Fibroblast of lung (primary cell): ENCODE data around the gene B3GNT7.

Experiments
- EZH2 ChIP-seq: IDR thresholded peaks from 2 replicates; pipeline ENCODE4 v1.5.1; 2012; ENCODE audit warnings: low read length, control low read depth, mild to moderate bottlenecking; ENCODE audit errors: missing control alignments
- TF ChIP-seq, protein P1 (sequence below), 2 donors: IDR thresholded peaks in 1 of 2; conservative IDR thresholded peaks in 1 of 2; 1 replicate in 1 of 2; 2 replicates in 1 of 2; pipeline ENCODE4 v1.5.1; 2011 to 2012; ENCODE audit warnings: low read length in 2 of 2, control low read depth in 1 of 2, inconsistent platforms in 1 of 2, low read depth in 1 of 2, mild to moderate bottlenecking in 1 of 2

DNA sequence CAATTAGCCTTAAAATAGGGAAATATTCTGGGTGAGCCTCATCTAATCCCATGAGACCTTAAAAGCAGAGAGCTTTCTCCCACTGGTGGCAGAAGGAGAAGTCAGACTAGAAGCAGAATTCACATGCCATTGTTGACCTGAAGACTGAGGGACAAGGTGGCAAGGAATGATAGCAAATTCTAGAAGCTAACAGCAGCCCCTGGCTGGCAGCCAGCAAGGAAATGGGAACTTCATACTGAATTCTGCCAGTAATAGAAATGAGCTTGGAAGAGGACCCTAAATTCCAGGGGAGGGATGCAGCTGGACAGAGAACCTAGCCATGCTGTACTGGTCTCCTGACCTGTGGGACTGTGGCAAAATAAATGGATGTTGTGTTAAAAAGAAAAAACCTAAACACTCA is 19.5 kb downstream of the B3GNT7 start:
- TF ChIP-seq, protein P1, sequence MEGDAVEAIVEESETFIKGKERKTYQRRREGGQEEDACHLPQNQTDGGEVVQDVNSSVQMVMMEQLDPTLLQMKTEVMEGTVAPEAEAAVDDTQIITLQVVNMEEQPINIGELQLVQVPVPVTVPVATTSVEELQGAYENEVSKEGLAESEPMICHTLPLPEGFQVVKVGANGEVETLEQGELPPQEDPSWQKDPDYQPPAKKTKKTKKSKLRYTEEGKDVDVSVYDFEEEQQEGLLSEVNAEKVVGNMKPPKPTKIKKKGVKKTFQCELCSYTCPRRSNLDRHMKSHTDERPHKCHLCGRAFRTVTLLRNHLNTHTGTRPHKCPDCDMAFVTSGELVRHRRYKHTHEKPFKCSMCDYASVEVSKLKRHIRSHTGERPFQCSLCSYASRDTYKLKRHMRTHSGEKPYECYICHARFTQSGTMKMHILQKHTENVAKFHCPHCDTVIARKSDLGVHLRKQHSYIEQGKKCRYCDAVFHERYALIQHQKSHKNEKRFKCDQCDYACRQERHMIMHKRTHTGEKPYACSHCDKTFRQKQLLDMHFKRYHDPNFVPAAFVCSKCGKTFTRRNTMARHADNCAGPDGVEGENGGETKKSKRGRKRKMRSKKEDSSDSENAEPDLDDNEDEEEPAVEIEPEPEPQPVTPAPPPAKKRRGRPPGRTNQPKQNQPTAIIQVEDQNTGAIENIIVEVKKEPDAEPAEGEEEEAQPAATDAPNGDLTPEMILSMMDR (conservative IDR thresholded peaks at IDR 0.05 in 1 of 2, IDR thresholded peaks at IDR 0.05 in 1 of 2; ENCODE audit: low read depth in 1 of 2, low read length in 2 of 2) = no peak
- no peak for TF ChIP-seq EZH2
